Measurements from ENCODE around the gene ZNF652.

- TF ChIP-seq RAD21 (conservative IDR thresholded peaks at IDR 0.05), result no peak
- no peak for TF ChIP-seq CTCF (IDR thresholded peaks at IDR 0.05; ENCODE audit: poor library complexity, severe bottlenecking)
- TF ChIP-seq EZH2 (IDR thresholded peaks at IDR 0.05; ENCODE audit: borderline replicate concordance, insufficient read depth, low read length, poor library complexity, severe bottlenecking), result no peak
- no peak for TF ChIP-seq POLR2AphosphoS5 (IDR thresholded peaks at IDR 0.05)
- TF ChIP-seq TAF1 (IDR thresholded peaks at IDR 0.05; ENCODE audit: low read depth), result no peak
- TF ChIP-seq SMC3 (conservative IDR thresholded peaks at IDR 0.05; ENCODE audit: poor library complexity), result no peak
- TF ChIP-seq REST (IDR thresholded peaks at IDR 0.05; ENCODE audit: borderline replicate concordance), result no peak
- TF ChIP-seq EP300 (conservative IDR thresholded peaks at IDR 0.05; ENCODE audit: poor library complexity, severe bottlenecking), result no peak
Observed at GRCh38 chr17:49403514-49404289, 41.7 kb upstream of the ZNF652 start.

Data from neural cell (in vitro differentiated cells).